IPS DF 19.7 (cell line): ENCODE results near the gene QRFP.

Experiments
- DNase-seq: peaks from one replicate; pipeline ENCODE4 v3.0.0-alpha.2; 2013; ENCODE audit warnings: low read depth, low spot score

Gene QRFP

DNA sequence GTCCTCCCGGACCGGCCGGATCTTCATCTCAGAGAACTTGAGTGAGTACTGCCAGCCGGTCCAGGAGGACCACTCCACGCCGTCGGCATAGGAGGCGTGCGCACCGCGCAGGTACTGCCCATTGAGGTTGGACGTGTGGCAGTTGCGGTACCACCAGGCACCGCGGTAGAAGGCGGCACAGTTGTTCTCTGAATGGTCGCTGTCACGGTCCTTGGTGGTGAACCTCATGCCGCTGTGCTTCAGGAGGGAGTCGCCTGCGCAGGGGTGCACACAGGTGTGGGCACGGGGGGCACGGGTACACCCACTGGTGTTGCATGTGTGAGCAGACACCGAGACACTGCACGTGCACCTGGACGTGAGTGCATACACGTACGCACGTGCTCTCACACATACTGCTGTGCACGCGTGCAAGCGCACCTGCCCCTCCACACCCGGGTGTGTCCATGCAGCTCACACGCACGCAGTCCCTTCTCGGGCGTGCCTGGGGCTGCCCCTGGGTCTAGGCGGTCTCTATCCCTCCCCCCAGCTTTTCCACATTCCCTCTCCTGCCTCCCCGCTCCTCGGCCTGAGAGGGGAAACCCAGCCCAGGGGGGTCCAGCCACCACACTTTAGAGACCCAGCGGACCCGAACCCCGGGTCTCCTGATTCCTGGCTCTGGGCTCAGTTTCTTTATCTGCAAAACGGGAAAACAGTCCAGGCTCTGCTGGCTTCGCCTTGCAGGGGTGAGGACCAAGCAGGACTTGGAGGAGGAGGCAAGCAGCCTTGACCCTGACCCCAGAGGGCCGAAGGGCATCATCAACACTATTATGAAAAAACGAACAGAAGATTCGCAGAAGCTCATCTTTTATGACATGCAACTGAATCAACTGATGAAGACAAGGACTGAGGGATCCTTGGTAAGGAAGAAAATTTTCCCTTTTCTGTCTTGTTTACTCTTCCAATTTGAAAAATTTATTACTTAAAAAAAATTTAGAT, 7.7 kb upstream of the QRFP start:
- DNase-seq: no peak

DNA sequence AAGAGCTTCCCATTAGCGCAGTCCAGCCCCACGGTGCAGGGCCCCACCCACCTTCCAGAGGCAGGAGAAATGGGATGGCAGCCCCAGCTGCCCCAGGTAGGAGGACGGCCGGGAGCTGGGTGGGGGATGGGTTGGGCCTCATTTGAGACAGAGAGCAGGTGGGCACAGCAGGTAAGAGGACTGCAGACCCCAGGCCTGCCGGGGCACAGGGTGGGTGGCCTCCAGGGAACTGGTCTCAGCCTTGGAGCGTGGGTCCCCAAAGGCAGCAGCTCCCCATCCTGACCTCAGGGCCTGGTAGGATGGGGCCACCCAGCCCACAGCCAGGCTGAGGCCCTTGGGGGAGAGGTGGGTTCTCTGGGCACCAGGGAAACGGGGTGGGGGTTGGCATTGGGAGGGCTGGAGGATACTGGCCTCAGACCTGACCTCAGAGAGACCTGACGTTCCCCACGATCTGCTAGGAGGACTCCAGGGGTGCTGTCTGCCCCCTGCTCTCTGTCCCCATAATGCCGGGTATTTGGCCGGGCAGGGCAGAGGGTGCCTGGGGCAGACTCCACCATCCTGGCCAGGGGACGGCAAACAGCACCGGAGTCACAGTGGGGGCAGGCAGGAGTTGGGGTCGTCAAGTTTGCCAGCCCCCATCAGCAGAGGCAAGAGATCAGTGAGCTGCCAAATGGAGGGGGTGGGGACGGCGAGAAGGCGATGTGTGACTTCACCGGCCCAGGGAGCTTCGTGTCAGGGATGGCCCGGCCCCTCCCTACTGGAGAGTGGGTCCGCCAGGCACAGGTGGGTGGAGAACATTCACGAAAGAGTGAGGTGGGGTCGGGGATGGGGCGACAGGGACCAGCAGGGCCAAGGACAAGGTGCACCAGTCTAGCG, 6.8 kb upstream of the QRFP start:
- DNase-seq: no peak

DNA sequence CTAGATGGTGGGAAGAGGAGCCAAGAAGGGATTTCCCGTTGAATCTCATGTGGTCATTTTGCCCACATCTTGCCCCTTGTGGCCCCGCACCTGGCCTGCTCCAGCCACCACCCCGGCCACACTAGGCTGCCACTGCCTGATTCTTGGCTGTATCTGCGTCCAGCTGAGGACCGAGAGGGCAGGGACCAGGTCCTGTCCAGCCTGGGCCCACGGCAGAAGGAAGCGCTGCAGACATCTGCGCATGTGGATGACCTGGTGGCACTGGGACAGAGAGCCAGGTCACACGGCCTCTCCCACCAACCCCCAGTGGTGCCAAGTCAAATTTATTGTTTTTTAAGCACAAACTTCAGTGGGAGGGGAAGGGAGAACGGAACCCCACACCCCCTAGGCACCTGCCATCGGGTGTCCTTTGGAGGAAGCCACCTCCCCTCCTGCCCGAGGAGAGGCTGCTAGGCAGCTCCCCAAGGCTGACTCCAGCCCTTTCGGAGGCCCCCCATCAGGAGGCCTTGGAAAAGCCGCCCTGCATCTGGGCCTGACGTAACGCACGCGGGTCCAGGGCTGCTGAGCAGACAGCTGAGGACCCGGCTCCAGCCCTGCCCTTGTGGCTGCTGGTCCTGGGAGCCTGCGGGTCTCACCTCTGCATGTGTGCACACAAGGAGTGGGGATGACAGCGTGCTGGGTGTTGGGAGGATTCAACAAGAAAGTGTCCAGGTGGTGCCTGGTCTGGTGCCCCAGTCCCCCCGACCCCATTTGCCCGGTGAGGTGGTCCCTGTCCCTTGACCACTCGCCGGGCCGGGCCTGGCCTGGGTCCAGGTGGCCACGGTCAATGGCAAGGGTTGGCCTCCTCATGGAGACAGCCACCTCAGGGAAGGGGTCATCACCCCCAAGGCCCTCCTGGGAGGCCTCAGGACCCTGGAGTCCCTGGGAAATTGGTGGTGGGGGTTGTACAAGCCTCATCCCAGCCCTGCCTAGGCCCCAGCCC, 5.9 kb upstream of the QRFP start:
- DNase-seq: no peak

DNA sequence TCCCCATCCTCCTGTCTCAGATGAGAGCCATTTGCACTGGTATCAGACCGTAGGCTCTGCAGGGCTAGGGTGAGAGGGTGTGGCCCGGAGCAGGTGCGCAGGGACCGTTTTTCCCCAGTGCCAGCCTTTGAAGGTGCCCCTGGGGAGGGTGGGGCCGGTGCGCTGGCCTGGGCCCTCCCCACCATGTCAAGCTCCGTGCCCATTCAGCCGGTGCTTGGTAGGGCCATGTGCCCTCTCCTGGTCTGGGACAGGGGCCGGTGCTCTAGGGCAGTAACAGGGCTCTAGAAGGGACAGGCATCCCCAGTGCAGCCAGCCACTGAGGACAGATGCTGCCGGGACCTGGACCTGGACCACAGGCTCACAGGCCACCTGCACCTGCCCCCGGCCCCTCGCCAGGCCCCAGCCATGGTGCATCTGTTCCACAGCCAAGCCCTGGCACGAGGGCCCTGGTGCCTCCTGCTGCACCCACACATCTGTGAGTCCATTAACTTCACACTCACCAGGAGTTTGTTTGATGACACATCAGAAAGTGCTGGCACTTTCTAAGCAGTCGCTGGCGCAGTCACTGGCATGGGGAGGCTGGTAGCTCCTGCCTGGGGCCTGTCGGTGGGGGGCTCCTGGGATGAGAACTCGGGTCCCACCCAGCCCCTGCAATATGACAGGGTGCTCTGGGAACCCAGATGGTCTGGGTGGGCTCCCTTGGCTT, 5.0 kb upstream of the QRFP start:
- DNase-seq: no peak

DNA sequence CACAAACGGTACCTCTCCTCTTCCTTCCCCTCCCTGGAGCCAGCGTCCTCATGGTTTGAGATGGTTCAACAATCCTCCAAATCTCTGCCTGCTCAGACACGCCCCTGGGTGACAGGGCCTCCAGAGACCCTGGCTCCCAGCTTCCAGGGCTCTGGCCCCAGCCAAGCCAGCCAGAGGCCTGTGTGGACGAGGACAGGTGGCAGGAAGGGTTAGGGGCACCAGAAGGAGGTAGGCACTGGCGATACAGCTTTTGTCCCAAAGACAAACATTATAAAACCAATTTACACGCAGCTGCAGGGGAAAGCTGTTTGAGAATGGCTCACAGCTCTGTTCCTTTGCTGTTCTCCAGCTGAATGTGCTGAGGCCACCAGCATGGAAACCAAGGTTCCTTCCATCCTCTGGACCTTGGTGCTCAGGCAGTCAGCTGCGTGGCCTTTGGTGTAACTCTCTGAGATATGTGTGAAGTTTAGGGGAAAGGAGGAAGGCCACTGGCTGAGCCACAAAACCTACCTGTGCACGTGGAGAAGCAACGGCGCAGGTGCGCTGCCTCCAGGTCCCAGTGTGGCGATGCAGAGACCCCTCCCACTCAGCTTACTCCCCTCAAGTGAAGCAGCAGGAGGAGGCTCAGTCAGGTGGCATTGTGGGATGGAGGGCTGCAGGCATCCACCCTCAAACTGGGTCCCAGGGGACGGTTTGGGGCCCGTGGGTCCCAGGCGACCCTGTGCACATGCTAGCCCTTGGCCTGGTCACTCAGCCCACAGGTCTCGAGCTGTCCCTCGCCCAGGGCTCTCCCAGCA, 4.3 kb upstream of the QRFP start:
- DNase-seq: no peak

DNA sequence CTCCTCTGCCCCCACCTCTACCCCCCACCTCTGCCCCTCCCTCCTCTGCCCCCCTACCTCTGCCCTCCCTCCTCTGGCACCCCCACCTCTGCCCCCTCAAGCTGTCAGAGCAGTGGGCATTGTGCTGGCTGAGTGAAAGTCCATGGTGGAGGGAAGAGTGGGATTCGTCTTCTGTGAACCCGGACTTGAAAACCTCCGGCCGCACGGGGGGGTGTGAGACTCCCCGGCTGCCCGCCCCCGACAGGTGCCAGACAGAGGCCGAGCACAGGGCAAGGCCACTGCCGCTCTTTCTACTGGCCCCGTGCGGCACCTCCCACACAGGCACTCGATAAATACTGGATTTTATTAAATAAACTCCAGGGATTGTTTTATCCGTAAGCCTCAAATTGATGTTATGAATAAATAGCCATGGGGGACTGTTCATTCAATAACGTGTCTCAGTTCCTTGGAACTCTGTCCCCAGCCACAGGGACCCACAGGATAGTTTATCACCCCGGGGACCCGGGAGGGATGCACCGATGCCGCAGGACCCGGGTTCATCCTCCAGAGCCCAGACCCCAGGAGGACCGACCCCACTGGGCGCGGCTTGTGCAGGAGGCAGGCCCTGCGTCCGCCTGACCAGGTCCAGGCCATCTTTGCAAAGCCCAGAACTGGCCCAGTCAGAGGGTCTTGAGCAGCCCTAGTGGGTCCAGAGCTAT, 2.6 kb upstream of the QRFP start:
- no peak for DNase-seq

DNA sequence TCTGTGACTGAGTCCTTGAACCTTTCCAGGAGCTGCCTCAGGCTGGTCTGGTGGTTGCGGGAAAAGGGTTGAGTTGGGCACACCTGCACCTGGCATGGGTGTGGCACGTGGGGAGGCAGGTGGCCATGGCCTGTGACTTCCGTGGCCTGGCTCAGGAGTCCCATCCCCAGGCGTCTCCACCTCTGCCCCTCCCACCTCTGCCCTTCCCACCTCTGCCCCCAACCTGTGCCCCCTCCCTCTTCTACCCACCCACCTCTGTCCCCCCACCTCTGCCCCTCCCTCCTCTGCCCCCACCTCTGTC, 1.9 kb upstream of the QRFP start:
- no peak for DNase-seq

DNA sequence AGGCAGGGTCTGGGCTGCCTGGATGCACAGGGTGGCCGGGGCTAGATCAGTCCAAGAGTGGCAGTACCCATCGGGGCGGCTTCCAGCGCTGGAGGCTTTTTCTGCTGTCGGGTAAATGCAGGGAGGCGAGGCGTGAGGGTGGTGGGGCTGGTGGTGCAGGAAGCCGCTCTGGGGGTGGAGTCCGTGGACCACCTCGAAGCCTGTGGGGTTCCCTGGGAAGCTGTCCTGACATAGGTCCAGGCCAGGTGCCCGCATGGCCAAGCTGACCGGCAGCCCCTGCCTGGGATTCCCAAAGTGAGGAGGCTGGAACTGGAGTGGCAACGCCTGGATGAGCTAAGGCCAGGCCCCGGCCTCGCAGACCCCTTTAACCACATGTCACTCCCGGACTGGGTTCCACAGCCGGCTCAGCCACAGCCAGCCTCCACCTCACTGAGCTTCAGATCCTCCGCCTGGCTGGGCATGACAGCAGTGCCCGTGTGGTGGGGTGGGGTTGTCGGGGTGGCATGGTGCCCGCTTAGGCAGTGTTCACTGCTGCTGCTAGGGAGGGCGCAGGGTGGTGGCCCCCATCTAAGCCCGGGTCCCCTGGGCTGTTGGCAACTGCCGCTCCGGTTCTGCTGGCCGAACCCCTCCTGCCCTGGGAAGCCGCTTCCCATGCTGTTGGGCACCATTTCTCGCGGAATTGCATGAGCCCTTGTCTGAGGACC, 1.4 kb upstream of the QRFP start:
- no peak for DNase-seq

DNA sequence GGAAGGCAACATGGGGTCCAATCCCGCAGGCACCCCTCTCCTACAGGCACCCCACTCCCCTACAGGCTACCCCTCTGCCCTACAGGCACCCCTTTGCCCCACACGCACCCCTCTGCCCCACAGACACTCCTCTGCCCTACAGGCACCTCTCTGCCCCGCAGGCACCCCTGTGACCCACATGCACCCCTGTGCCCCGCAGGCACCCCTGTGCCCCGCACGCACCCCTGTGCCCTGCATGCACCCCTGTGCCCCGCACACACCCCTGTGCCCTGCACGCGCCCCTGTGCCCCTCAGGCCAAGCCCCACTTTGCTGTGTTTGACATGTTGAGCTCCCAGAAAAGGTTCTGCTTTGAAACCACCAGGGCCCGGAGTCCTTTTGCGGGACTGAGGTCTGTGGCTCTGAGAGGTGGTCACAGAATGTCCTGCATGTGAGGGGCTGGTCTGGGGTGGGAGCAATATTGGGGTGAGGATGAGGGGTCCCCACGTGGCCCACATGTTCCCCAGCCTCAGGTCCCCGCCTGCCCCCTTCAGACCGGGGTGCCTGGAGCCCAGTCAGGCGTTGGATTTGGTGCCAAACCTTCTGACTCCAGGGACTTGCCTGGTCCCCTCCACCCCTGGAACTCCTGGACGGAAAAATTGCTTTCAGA, 616 bp upstream of the QRFP start:
- no peak for DNase-seq

DNA sequence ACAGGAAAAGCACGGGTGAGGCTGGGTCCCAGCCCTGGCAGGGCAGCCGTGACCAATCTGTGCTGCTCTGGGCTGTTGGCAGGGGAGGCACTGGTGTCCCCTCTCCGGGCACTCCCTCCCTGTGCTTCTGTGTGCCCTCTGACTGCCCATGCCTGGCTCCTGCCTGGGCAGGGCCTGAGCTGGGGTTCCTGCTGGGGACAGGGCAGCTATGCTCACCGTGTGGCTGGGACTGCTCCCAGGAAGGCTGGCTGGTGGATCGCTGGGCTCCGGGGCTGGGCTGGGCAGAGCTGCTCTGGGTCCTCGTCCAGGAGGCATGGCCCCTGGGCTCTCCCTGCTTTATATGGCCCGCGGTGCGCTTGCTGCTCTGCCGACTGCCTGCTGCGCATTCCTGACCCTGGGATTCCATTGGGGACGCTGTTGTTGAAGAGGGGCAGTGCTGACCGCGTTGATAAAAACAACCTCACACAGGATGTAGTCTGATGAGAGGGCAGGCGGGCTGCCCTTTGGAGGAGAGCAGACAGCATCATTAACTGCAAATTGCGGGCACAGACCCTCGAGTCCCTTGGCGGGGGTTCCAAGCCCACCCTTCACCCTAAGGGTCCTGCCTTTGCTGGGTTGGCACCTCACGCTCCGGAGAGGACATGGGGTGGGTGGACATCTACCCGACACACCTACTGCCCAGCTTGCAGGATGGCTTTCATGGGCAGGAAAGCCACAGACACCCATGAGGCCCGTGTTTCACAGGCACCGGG, 955 bp downstream of the QRFP start:
- no peak for DNase-seq

DNA sequence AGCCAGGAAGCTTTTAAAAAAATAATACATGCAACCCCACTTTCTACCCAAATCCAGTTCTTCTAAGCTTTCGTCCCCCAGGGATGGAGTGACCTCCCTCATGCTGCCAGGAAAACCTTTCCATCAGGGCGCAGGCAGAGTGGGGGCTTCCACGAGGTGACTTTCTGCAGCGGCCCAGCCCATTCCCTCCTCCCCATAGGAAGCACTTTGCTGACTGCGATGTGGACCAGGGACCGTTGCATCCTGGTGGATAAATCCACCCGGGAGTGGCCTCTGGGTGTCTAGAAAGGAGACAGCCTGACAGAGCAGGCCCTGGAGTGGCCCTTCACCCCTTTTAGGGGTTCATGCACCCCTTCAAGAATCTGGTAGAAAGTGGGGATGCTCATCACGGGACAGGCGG, 1.6 kb downstream of the QRFP start:
- DNase-seq: no peak

DNA sequence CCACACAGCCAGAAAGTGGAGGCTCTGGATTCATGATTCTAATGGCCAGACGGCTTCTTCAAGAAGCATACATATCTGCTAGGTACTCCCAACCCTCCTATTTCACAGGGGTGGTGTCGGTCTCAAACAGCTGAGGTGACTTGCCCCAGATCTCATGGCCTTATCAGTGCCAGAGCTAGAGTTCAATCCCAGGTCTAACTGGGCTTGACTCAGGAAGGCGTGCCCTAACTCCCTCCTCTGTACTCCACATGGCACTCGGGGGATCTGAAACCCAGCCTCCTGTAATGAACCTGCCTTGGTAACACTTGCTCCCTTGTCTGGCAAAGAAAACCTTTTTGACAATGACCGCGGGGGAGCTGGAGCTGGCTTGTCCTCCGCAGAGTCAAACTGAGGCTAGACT, 2.1 kb downstream of the QRFP start:
- no peak for DNase-seq

DNA sequence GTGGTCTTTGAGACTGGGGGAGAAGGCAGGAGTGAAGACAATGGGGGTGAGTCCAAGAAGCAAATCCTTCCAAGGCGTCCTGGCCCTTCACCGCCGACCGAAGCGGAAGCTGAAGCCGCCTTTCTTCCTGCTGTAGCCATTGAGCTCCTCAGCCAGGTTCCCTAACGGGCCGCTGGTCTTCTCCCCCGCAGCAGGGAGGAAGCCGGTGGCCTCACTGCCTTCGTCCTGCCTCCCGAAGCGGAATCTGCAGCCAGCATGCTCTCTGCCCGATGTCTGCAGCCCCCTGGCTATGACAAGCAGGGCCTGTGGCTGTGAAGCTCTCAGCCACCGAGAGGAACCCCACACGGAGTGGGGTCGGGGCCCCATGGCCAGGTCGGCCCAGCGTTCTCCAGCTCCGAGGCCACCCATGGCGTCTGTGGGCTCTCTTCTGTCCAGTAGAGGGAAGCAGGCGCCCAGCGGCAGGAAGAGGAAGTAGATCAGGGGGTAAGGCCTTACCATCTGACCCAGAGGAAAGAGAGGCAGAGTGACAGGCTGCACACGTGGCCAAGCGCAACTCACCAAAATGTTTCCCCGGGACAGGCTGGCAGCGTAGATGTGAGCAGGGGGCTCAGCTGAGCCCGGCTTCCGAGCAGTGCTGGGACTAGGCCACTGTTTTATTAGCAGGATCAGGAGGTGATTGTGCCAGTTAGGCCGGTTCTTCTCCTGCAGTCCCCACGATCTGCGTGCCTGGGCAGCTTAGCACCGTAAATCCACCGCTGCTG, 3.1 kb downstream of the QRFP start:
- no peak for DNase-seq

DNA sequence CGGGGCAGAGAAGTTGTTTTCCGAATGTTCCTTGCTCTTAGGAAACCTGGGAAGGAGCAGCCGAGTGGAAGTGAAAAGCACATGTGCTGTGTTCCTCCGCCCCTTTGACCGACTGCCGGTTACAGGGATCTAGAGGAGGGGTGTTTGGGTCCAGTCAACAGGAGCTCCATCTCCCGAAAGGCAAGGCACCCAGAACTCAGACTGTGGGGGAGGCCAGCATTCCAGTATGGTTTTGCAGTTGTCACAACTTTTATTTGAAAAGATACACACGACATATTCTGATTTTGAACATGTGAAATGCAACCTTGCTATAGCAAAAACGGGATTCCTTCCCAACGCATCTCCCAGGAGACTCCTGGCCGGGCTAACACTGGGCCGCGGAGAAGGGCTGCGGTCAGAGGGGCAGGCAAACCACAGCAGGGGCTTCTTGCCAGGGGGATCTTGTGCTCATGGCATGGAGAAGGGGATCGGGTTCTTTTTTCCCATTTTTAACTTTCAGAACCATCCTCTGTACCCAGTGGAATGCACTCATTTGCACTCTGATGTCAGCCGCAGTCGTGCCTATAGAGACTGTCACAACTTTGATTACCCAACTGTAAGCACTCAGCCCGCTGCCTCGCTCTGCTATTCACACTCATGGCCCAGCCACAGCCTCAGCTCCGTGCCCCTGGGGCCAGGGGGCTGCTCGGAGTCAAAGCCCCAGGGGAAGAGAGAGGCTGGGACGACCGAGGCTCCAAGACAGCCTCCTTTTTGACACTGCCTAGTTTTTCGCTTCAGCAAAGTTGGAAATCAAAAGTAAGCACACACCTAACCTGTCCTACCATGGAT, 3.9 kb downstream of the QRFP start:
- DNase-seq: no peak

DNA sequence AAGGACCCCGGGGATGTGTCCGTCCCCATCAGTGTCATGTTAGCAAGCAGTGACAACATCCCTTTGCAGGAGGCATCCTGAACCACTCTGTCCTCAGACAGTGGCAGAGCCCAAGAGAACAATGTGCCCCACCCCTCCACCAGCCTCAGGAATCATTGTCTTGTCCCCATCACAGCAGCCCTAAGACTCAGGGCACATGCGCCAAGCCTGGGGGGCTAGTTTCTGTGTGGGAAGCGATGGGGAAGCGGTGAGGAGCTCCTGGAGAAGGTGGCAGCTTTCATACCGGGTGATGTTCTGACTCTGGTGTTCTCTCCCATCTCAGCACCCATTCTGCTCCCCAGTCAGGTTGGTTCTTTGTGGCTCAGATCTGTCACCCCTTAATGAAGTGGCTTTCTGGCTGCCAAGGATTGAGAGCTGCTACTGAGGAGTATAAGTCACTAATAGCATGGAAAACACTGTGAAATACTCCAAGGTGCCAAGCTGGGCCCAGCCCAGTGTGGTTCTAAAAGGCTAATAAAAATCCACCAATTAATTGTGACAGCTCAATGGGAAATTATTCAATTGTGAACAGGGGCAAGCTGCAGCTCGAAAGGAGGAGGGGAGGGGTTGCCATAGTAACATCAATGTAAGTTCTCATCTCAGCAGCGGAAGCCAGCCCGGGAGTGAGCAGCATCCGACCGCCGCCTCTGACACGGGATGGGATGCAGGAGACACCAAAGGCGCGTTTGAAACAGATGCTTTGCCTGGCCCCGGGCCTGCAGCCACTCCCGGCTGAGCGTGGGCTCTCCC, 4.7 kb downstream of the QRFP start:
- no peak for DNase-seq
